Caco-2 (cell line): ENCODE results near the gene LRRTM4. TPM values are rescaled to one million over a fixed set of nuclear protein-coding genes. Genes with fewer than 3 reads are reported as not detected.

ENCODE experiments used
- BruUV-seq: library from RNA; stranded (reverse); fragments of 400-500 nt; replicated peaks from 2 replicates; lab custom pipeline; 2021; lab: Mats Ljungman, UMichigan
- CTCF ChIA-PET: fragments of 300-600 bp; sonication (Branson Sonifier 250); formaldehyde crosslinking; loops from one replicate; lab custom pipeline; 2022; ENCODE audit warnings: antibody characterized with exemption; lab: Charles Lee
- POLR2A ChIA-PET: fragments of 300-600 bp; sonication (Branson Sonifier 250); formaldehyde crosslinking; loops from one replicate; lab custom pipeline; 2022; ENCODE audit warnings: antibody characterized with exemption; lab: Charles Lee
- DNase-seq, 2 experiments: peaks; one replicate each; pipeline versions ENCODE4 v3.0.0 to v3.0.0-alpha.2; 2020 to 2022
- H3K27me3 ChIP-seq: replicated peaks from 2 replicates; pipeline ENCODE4 v1.6.0; 2011; ENCODE audit warnings: low read length; ENCODE audit not compliant: control insufficient read depth, insufficient read depth
- H3K36me3 ChIP-seq: 2 replicates; pipeline ENCODE4 v1.5.1; 2011; ENCODE audit warnings: low read length; ENCODE audit not compliant: control insufficient read depth, insufficient read depth
- H3K4me1 ChIP-seq: fragments of 250-450 bp; sonication (Bioruptor Pico); 2 replicates; pipeline ENCODE4 v1.5.1; 2020; ENCODE audit warnings: mild to moderate bottlenecking
- H3K4me3 ChIP-seq: 2 replicates; pipeline ENCODE4 v1.5.1; 2011; ENCODE audit warnings: low read depth, mild to moderate bottlenecking, control low read depth, low read length
- H3K9me3 ChIP-seq: fragments of 250-450 bp; sonication (Bioruptor Pico); 2 replicates; pipeline ENCODE4 v1.5.1; 2020; ENCODE audit warnings: mild to moderate bottlenecking, moderate library complexity
- H3K27ac Mint-ChIP-seq: one replicate; pipeline ENCODE4 v1.8.0; 2022; ENCODE audit warnings: mixed read lengths; ENCODE audit not compliant: unreplicated experiment
- H3K27me3 Mint-ChIP-seq: one replicate; pipeline ENCODE4 v1.8.0; 2022; ENCODE audit warnings: mixed read lengths; ENCODE audit not compliant: insufficient read depth, unreplicated experiment
- H3K36me3 Mint-ChIP-seq: one replicate; pipeline ENCODE4 v1.8.0; 2022; ENCODE audit warnings: mild to moderate bottlenecking, mixed read lengths; ENCODE audit not compliant: insufficient read depth, unreplicated experiment
- H3K4me1 Mint-ChIP-seq: one replicate; pipeline ENCODE4 v1.8.0; 2022; ENCODE audit warnings: low read depth, mixed read lengths; ENCODE audit not compliant: unreplicated experiment
- H3K4me3 Mint-ChIP-seq: one replicate; pipeline ENCODE4 v1.8.0; 2022; ENCODE audit warnings: mild to moderate bottlenecking, moderate library complexity, mixed read lengths; ENCODE audit not compliant: unreplicated experiment
- H3K9me3 Mint-ChIP-seq: one replicate; pipeline ENCODE4 v1.8.0; 2022; ENCODE audit warnings: mixed read lengths; ENCODE audit not compliant: unreplicated experiment
- CTCF ChIP-seq, 2 experiments: fragments of 200-600 bp in 1 of 2; IDR thresholded peaks; 1 replicate in 1 of 2; 2 replicates in 1 of 2; pipeline versions ENCODE4 v1.5.1 to v1.8.0; 2011 to 2022; ENCODE audit warnings: antibody characterized with exemption in 1 of 2, control low read depth in 1 of 2, inconsistent platforms in 1 of 2, low read depth in 1 of 2, low read length in 1 of 2, mild to moderate bottlenecking in 1 of 2, moderate library complexity in 1 of 2; ENCODE audit not compliant: insufficient read depth in 1 of 2, severe bottlenecking in 1 of 2, unreplicated experiment in 1 of 2
- intact Hi-C: fragments of 100-400 bp; cut with micrococcal nuclease; formaldehyde crosslinking; loops from one replicate; pipeline ENCODE4 v1.10.0; 2022; ENCODE audit not compliant: unreplicated experiment
- total RNA-seq: library from RNA; stranded (reverse); gene quantifications from 2 replicates; pipeline ENCODE4 v1.2.3, GENCODE V29; 2022

LRRTM4 gene
- total RNA-seq, 1 experiment from 2014 or later, result 0.32 TPM

DNA sequence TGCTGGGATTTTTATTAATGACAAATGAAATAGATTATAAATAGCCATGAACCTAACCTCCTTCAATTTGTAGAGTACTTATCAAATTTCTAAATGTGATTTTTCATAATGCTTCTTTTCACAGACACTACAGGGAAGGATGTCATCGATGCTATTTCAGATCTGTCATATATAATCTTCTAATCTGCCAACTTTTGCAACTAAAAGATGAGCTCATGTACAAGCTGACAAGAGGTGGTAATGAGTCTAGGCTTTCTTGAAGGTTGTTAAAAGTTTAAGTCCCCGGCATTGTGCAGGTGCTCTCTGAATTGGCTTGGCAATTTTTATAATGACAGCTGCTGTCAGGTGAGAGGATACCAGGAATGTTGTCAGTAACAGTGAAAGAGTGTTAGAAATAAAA lies 320.4 kb downstream of the LRRTM4 start:
- Histone ChIP-seq H3K36me3 (no peaks in the 10 kb centered on the region), H3K4me1 (no peaks in the 10 kb centered on the region), H3K9me3 (no peaks in the 10 kb centered on the region), H3K27me3 (no peaks in the 10 kb centered on the region), H3K4me3 (no peak overlapping the region)
- POLR2A ChIA-PET, result no interaction called here
- CTCF ChIA-PET, result no interaction called here
- H3K9me3 Mint-ChIP-seq, result no peaks in the 10 kb centered on the region
- H3K27me3 Mint-ChIP-seq, result no peaks in the 10 kb centered on the region
- TF ChIP-seq CTCF (IDR thresholded peaks at IDR 0.05; ENCODE audit: insufficient read depth in 1 of 2, low read depth in 1 of 2, low read length in 1 of 2, severe bottlenecking in 1 of 2, unreplicated experiment in 1 of 2), result no peak
- no peaks in the 10 kb centered on the region for H3K4me1 Mint-ChIP-seq
- intact Hi-C loops, result no loop called here
- no peak overlapping the region for H3K4me3 Mint-ChIP-seq
- BruUV-seq, result no TSS peak
- no peaks in the 10 kb centered on the region for H3K36me3 Mint-ChIP-seq
- DNase-seq, result no peak
- H3K27ac Mint-ChIP-seq, result no peak overlapping the region

DNA sequence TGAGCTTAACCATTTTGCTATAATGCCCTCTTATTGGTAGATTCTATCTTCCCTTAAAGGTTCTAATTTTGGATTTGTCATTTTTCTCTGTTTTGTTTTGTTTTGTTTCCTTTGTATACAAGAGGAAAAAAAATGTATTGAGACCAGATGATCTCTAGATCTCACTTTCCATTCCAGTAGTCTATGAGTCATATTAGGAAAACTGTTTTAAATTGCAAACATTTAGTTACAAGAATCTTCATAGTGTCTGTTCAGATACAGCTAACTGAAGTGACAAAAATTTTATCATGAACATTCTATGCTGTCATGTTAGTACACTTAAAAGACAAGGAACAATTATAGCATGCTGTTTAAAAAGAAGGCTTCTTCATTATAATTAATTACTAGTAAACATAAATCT lies 322.8 kb downstream of the LRRTM4 start:
- Histone ChIP-seq H3K4me1 (no peaks in the 10 kb centered on the region), H3K27me3 (no peaks in the 10 kb centered on the region), H3K4me3 (no peak overlapping the region), H3K36me3 (no peaks in the 10 kb centered on the region), H3K9me3 (no peaks in the 10 kb centered on the region)
- Mint-ChIP-seq H3K36me3 (no peaks in the 10 kb centered on the region), H3K27ac (no peak overlapping the region), H3K9me3 (no peaks in the 10 kb centered on the region), H3K27me3 (no peaks in the 10 kb centered on the region), H3K4me3 (no peak overlapping the region), H3K4me1 (no peaks in the 10 kb centered on the region)
- POLR2A ChIA-PET, result no interaction called here
- TF ChIP-seq CTCF (IDR thresholded peaks at IDR 0.05; ENCODE audit: insufficient read depth in 1 of 2, low read depth in 1 of 2, low read length in 1 of 2, severe bottlenecking in 1 of 2, unreplicated experiment in 1 of 2), result no peak
- no TSS peak for BruUV-seq
- no peak for DNase-seq
- CTCF ChIA-PET, result no interaction called here
- intact Hi-C loops, result no loop called here

- ChIA-PET POLR2A (no interaction called here), CTCF (no interaction called here)
- Mint-ChIP-seq H3K36me3 (no peaks in the 10 kb centered on the region), H3K27ac (no peak overlapping the region), H3K4me1 (no peaks in the 10 kb centered on the region), H3K9me3 (no peaks in the 10 kb centered on the region), H3K4me3 (no peak overlapping the region), H3K27me3 (no peaks in the 10 kb centered on the region)
- no peak for DNase-seq
- no peaks in the 10 kb centered on the region for H3K9me3 ChIP-seq
- H3K4me1 ChIP-seq, result no peaks in the 10 kb centered on the region
- BruUV-seq, result no TSS peak
- H3K4me3 ChIP-seq, result no peak overlapping the region
- intact Hi-C loops, result no loop called here
- H3K36me3 ChIP-seq, result no peaks in the 10 kb centered on the region
- H3K27me3 ChIP-seq, result no peaks in the 10 kb centered on the region
- TF ChIP-seq CTCF (IDR thresholded peaks at IDR 0.05; ENCODE audit: insufficient read depth in 1 of 2, low read depth in 1 of 2, low read length in 1 of 2, severe bottlenecking in 1 of 2, unreplicated experiment in 1 of 2), result no peak
These were observed 328.2 kb downstream of the LRRTM4 start for GRCh38 chr2:77193858-77194448.
